Fibroblast of mammary gland (primary cell): ENCODE results near the gene SUOX.
"Not testable (repeated sequence)": the region's sequence is repeated elsewhere in the genome, so short reads cannot be mapped to it uniquely, and the experiment has no call there.

Experiments used
- DNase-seq: peaks from one replicate; pipeline ENCODE4 v3.0.0-alpha.2; 2010; ENCODE audit warnings: low read depth
- H3K4me3 ChIP-seq: 2 replicates; pipeline ENCODE4 v1.5.1; 2011; ENCODE audit warnings: low read depth, mild to moderate bottlenecking, low read length, moderate library complexity; ENCODE audit not compliant: control insufficient read depth
- TF ChIP-seq, protein P1 (sequence below): conservative IDR thresholded peaks from 2 replicates; pipeline ENCODE4 v1.5.1; 2011; ENCODE audit warnings: low read depth, low read length, inconsistent platforms; ENCODE audit not compliant: control insufficient read depth, insufficient read depth

The SUOX gene

DNA sequence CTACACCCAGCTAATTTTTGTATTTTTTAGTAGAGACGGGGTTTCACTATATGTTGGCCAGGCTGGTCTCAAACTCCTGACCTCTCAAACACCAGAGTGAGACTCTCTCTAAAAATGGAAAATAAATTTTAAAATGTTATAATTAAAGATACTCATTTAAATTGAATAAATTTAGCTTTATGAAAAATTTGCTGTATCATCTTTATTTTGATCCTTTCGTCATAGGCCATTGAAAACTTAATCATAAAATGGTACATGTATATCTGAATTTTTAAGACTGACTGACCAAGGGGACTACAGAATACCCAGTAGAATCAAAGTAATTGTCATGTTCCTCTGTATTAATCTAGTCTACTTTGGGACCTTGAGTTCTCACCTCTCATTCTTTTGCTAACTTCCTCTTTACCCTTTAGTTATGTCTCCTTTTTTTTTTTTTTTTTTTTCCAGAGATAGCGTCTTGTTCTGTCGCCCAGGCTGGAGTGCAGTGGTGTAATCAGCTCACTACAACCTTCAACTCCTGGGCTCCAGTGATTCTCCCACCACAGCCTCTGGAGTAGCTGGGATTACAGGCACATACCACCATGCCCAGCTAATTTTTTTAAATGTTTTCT is 13.7 kb upstream of the SUOX start:
- no peak for DNase-seq
- TF ChIP-seq, protein P1, sequence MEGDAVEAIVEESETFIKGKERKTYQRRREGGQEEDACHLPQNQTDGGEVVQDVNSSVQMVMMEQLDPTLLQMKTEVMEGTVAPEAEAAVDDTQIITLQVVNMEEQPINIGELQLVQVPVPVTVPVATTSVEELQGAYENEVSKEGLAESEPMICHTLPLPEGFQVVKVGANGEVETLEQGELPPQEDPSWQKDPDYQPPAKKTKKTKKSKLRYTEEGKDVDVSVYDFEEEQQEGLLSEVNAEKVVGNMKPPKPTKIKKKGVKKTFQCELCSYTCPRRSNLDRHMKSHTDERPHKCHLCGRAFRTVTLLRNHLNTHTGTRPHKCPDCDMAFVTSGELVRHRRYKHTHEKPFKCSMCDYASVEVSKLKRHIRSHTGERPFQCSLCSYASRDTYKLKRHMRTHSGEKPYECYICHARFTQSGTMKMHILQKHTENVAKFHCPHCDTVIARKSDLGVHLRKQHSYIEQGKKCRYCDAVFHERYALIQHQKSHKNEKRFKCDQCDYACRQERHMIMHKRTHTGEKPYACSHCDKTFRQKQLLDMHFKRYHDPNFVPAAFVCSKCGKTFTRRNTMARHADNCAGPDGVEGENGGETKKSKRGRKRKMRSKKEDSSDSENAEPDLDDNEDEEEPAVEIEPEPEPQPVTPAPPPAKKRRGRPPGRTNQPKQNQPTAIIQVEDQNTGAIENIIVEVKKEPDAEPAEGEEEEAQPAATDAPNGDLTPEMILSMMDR: no peak
- no peak overlapping the region for H3K4me3 ChIP-seq

DNA sequence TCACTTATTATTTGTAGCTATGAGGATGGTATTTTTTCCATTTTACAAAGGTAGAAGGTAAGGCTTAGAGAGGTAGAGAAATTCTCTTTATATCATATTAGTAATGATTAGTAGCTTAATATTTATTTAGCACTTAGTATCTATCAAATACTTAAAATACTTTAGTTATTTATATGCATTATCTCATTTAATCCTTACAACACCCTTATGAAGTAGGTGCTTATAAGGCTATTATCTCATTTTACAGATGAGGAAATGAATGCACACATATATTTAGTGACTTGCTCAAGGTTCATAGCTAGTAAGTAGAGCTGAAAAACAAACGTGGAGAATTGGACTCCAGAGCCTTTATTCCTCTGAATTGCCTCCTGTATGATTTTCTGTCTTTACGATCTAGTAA is 12.2 kb upstream of the SUOX start:
- DNase-seq: no peak
- TF ChIP-seq, protein P1: no peak
- no peak overlapping the region for H3K4me3 ChIP-seq

DNA sequence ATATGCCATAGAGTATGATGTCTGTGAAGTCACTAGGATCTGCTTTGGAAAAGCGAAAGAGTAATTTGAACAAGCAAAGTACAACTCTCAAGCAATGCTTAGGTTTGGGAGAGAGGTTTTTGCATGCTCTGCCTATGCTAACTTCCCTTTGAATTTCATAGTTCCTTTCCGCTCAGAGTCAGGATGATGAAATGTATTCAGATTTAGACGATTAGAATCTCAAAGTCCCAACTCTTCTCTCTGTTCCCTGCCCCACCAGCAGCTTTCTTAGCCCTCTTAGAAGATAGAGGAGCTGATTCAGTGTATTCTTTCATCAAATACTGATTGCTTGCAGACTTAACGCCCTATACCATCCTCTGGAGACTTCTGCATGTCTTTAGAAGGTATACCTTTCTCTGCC is 11.7 kb upstream of the SUOX start:
- DNase-seq: no peak
- TF ChIP-seq, protein P1: no peak

DNA sequence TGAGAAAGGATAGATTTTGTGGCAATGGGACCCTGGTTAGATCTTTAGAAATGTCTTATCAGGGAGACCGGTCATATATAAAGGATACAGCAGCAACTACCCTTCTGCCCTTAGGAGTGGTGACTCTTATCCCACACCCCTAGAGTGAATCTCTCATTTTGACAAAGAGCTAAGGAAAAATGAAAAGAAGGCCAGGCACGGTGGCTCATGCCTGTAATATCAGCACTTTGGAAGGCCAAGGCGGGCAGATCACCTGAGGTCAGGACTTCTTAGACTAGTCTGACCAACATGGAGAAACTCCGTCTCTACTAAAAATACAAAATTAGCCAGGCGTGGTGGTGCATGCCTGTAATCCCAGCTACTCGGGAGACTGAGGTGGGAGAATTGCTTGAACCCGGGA is 11.1 kb upstream of the SUOX start:
- H3K4me3 ChIP-seq, DNase-seq: not testable (repeated sequence)

More for the DNA sequence above, 11.7 kb upstream of the SUOX start:
- H3K4me3 ChIP-seq: no peak overlapping the region

DNA sequence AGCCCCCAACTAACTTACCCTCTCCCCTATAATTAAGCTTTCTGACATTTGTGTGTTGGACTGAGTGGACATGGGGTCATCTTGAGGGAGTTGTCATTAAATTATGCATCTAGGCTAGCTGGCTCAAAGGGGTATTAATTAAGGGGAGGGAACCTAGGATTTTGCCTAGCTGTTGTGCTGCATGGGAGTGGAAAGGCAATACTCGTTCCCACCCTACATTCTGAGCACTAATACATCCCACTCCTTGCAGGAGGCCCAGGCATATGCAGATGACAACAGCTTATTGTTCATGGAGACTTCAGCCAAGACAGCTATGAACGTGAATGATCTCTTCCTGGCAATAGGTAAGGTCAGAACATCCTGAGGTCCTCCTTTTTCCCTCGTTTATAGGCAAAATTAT is 6.0 kb upstream of the SUOX start:
- H3K4me3 ChIP-seq: no peak overlapping the region
- no peak for DNase-seq

DNA sequence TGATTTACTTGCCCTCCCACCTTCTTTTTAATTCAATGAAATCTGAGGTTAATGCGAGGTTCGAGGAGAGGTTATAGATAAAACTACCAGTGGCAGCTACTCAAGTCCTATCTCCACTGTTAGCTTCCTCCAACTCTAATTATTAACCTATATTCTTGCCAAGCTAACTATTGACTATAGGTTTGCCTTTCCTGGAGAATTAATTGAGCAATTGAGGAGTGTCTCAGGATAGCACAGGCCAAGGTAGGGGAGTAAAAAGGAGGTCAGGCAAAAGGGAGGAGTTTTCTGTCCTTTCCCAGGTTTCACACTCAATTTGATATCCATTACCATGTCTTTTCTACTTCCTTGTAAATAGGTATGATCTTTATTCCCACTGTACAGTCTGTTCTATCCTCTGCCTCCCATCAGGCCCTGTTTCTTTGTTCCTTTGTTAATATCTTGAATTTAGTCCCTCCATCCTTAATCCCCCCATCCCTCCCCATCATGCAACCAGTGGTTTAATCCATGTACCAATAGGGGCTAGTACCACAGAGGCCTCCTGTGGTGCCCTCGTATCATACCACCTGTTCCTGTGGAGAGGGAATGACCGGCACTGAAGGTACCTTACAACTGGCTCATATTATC is 3.7 kb upstream of the SUOX start:
- DNase-seq: no peak
- TF ChIP-seq, protein P1: no peak
- H3K4me3 ChIP-seq: no peak overlapping the region

More for the DNA sequence above, 6.0 kb upstream of the SUOX start:
- TF ChIP-seq, protein P1: no peak

DNA sequence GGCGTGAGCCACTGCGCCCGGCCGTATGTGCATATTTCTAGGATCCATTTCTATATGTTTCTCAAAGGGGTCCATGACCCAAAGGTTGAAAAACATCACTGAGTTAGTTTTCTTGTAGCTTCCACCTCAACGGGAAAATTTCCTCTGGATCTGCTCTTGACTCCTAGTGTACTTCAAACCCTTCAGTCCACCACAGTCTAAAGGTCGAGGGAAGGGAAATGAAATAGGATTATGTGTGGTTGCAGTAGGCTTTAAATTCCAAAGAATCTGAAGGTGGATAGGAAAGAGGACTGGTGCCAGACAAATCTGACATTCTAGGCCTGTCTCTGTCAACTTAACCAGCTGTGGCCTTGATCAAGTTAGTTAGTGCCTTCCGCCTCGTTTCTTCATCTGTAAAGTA is 1.7 kb upstream of the SUOX start:
- TF ChIP-seq, protein P1: no peak
- no peak overlapping the region for H3K4me3 ChIP-seq
- no peak for DNase-seq
